Adipose tissue (tissue), 3 donors: ENCODE measurements around the gene CHD6. TPM values are rescaled to one million over a fixed set of nuclear protein-coding genes. Genes with fewer than 3 reads are reported as not detected.

ENCODE experiments used
- H3K27ac ChIP-seq: one replicate; pipeline ENCODE4 v1.5.1; 2013; ENCODE audit warnings: low read depth, low read length
- WGBS, 3 donors: extraction: QIAGEN DNeasy Blood & Tissue Kit; methylation state at CpG; one replicate each; pipeline ENCODE4 v1.1.7; 2013; 5-methylcytosine and 5-hydroxymethylcytosine counted together
- polyA plus RNA-seq, 3 donors: library from polyadenylated mRNA; stranded (reverse); fragments of 200-250 nt; gene quantifications; one replicate each; pipeline ENCODE4 v1.2.3, GENCODE V29; 2013
- donor health status: healthy with polysubstance abuse.
- donor health status: Bipolar disorder and iron deficiency.
- donor health status: healthy.

Gene CHD6
- polyA plus RNA-seq, 3 donors = 4.1 to 6.5 (median 5.8) TPM

GRCh38 chr20:41403604-41404003 is 214.6 kb downstream of the CHD6 start:
- 84 to 89% (median 88%) methylated on average over 12 of the region's 12 CpGs for WGBS, 3 donors
- H3K27ac ChIP-seq = no peak overlapping the region

DNA sequence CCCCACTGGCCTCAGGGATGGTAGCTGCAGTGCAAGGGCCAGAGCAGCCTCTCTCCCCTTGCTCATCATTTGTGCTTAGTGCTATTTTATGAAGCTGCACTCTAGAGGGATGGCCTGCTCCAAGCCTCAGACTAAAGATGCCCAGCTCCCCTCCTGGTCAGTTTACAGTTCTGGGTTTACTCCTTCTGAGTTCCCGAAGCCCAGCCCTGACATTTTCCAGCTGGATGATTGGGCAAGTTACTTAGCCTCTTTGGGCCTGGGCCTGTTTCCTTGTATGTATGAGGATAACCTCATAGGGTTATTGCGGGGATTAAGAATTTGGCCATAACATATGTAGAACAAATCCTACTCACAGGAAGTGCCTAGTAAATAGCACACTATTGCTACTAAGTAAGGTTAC is 219.8 kb downstream of the CHD6 start:
- WGBS, 3 donors = 51 to 90% (median 71%) methylated on average over 2 of the region's 2 CpGs
- H3K27ac ChIP-seq = no peak overlapping the region

GRCh38 chr20:41395667-41396664 is 222.2 kb downstream of the CHD6 start:
- H3K27ac ChIP-seq = no peak overlapping the region
- WGBS, 3 donors = 61 to 74% (median 73%) methylated on average over 17 to 18 of the region's 18 CpGs

- no peak overlapping the region for H3K27ac ChIP-seq
- 74 to 88% (median 80%) methylated on average over 8 to 9 of the region's 9 CpGs for WGBS, 3 donors
These were observed 223.1 kb downstream of the CHD6 start for GRCh38 chr20:41394931-41395666.

- WGBS, 3 donors = 88 to 98% (median 91%) methylated on average over 2 of the region's 2 CpGs
- no peak overlapping the region for H3K27ac ChIP-seq
These were observed 224.1 kb downstream of the CHD6 start for GRCh38 chr20:41394081-41394480.

DNA sequence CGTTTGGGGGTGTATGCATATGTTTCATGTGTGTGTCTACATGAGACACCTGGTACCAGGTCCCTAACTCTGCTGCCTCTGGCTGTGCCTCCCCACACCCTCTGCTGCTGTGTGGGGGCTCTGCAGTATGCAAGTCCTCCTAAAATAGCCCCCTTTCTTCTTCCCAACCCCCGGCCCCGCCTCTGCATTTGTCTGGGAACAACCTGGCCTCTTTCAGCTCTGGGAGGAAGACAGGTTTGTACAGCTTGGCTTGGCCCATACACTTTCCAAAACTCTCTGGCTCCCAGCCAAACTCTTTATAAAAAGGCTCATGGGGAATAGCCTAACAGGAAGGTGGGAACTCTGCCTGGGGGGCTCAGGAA is 224.5 kb downstream of the CHD6 start:
- H3K27ac ChIP-seq = no peak overlapping the region
- WGBS, 3 donors = 74 to 78% (median 78%) methylated on average over 3 of the region's 3 CpGs

- no peak overlapping the region for H3K27ac ChIP-seq
- WGBS, 3 donors = 49 to 76% (median 68%) methylated on average over 12 of the region's 12 CpGs
These were observed 225.1 kb downstream of the CHD6 start for GRCh38 chr20:41392871-41393704.

GRCh38 chr20:41392295-41392694 is 225.9 kb downstream of the CHD6 start:
- WGBS, 3 donors = 91 to 100% (median 100%) methylated on average over 1 of the region's 1 CpG
- H3K27ac ChIP-seq = no peak overlapping the region

- H3K27ac ChIP-seq = no peak overlapping the region
- 96% methylated on average over 10 of the region's 10 CpGs for WGBS, 3 donors
These were observed 226.6 kb downstream of the CHD6 start for GRCh38 chr20:41391587-41392001.

DNA sequence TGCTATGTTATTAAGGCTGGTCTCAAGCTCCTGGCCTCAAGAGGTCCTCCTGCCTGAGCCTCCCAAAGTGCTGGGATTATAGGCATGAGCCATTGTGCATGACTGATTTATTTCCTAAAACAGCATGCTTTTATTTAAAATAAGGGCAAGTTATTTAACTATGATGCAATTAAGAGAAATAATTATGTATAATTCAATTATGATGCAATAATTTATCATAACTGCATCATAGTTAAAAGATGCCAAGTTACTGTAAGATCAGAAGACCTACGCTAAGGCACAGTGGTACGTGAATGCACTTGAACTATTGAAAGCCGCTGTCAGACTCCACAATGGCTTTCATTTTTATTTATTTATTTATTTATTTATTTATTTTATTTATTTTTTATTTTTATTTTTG is 227.3 kb downstream of the CHD6 start:
- 97 to 100% (median 99%) methylated on average over 3 of the region's 3 CpGs for WGBS, 3 donors
- no peak overlapping the region for H3K27ac ChIP-seq

DNA sequence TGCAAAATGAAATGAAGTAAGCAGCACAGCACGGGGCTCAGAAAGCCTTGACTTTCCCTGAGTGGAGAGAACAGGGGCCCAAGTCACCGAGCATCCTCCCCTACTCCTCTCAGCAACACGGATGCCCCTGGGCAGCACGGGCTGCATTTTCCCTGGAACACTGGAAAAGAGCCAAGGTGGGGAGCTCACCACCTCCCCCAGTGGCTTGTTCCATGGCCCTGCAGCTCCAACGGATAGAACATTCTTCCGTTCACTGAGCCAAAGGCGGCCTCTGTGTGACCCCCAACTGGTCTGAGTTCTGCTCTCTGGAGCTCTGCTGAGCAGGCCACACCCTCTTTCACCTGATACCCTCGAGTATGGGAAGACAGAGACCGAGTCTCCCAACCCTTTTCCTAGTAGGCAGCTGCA is 230.7 kb downstream of the CHD6 start:
- H3K27ac ChIP-seq = no peak overlapping the region
- 27 to 48% (median 38%) methylated on average over 9 of the region's 9 CpGs for WGBS, 3 donors

GRCh38 chr20:41386502-41387427 is 231.4 kb downstream of the CHD6 start:
- WGBS, 3 donors = 53 to 81% (median 58%) methylated on average over 14 of the region's 14 CpGs

GRCh38 chr20:41382791-41383305 is 235.3 kb downstream of the CHD6 start:
- H3K27ac ChIP-seq = no peak overlapping the region
- 58 to 69% (median 64%) methylated on average over 7 of the region's 7 CpGs for WGBS, 3 donors

More at GRCh38 chr20:41386502-41387427, 231.4 kb downstream of the CHD6 start:
- H3K27ac ChIP-seq = no peak overlapping the region

DNA sequence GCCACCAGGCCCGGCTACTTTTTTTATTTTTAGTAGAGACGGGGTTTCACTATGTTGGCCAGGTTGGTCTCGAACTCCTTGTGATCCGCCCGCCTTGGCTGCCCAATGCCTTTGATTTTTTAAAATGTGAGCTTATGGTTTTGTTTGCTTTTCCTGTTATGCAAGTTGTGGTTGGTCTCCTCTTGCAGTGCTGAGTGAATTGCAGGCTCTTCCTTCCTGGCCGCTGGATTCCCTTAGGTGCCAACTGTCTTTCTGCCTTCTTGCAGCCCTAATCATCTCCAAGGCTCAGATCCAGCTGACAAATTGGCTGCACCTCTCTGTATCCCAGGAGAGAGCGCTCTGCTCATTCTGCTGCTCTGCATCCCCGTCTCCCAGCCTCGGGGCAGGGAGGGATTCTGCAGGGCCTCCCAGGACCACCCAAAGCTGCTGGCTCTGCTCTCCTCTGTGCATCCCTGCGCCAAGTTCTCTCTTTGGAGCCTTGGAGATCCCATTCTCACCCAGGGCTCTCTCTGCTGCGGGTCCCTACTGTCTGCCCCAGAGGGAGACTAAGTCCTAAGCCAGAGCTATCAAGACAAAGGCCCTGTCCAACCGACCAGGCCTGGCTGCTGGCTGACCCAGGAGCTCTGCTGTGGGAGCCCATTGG is 237.5 kb downstream of the CHD6 start:
- 53 to 75% (median 60%) methylated on average over 12 of the region's 12 CpGs for WGBS, 3 donors

GRCh38 chr20:41379551-41379950 is 238.6 kb downstream of the CHD6 start:
- H3K27ac ChIP-seq = no peak overlapping the region
- 46 to 81% (median 62%) methylated on average over 2 of the region's 2 CpGs for WGBS, 3 donors

More for the DNA sequence above, 237.5 kb downstream of the CHD6 start:
- no peak overlapping the region for H3K27ac ChIP-seq

DNA sequence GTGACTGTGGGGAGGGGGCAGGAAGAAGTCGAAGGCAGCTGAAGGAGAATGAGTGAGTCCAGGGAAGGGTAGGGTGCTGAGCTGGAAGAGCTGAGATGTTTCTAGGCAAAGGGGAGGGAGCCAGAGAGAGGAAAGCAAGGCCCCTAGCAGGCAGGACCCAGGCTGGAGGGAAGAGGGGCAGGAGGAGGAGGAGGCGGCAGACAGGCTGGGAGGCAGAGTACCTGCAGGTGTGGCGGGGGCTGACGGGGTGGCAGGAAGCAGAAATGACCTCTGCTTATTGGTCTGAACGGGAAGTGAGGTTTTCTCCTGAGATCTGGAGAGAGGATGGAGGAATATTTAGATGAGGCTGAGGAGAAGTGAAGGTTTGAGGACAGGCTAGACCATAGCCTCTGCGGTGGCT is 240.9 kb downstream of the CHD6 start:
- 42 to 50% (median 49%) methylated on average over 5 to 6 of the region's 6 CpGs for WGBS, 3 donors
- H3K27ac ChIP-seq = no peak overlapping the region

GRCh38 chr20:41376349-41376748 is 241.8 kb downstream of the CHD6 start:
- 90 to 91% (median 91%) methylated on average over 5 of the region's 5 CpGs for WGBS, 3 donors
- H3K27ac ChIP-seq = no peak overlapping the region
